AG09319 (cell line): Measurements from ENCODE around the gene TP53BP2.
"Not testable (repeated sequence)": the region's sequence is repeated elsewhere in the genome, so short reads cannot be mapped to it uniquely, and the experiment has no call there.

Source experiments
- DNase-seq: peaks from one replicate; pipeline ENCODE4 v3.0.0-alpha.2; 2010; ENCODE audit warnings: low read depth; ENCODE audit errors: extremely low read depth
- TF ChIP-seq, protein P1 (sequence below): IDR thresholded peaks from 2 replicates; pipeline ENCODE4 v1.5.1; 2011; ENCODE audit warnings: low read depth, mild to moderate bottlenecking, inconsistent platforms, low read length, moderate library complexity

The TP53BP2 gene, protein sequence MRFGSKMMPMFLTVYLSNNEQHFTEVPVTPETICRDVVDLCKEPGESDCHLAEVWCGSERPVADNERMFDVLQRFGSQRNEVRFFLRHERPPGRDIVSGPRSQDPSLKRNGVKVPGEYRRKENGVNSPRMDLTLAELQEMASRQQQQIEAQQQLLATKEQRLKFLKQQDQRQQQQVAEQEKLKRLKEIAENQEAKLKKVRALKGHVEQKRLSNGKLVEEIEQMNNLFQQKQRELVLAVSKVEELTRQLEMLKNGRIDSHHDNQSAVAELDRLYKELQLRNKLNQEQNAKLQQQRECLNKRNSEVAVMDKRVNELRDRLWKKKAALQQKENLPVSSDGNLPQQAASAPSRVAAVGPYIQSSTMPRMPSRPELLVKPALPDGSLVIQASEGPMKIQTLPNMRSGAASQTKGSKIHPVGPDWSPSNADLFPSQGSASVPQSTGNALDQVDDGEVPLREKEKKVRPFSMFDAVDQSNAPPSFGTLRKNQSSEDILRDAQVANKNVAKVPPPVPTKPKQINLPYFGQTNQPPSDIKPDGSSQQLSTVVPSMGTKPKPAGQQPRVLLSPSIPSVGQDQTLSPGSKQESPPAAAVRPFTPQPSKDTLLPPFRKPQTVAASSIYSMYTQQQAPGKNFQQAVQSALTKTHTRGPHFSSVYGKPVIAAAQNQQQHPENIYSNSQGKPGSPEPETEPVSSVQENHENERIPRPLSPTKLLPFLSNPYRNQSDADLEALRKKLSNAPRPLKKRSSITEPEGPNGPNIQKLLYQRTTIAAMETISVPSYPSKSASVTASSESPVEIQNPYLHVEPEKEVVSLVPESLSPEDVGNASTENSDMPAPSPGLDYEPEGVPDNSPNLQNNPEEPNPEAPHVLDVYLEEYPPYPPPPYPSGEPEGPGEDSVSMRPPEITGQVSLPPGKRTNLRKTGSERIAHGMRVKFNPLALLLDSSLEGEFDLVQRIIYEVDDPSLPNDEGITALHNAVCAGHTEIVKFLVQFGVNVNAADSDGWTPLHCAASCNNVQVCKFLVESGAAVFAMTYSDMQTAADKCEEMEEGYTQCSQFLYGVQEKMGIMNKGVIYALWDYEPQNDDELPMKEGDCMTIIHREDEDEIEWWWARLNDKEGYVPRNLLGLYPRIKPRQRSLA

DNA sequence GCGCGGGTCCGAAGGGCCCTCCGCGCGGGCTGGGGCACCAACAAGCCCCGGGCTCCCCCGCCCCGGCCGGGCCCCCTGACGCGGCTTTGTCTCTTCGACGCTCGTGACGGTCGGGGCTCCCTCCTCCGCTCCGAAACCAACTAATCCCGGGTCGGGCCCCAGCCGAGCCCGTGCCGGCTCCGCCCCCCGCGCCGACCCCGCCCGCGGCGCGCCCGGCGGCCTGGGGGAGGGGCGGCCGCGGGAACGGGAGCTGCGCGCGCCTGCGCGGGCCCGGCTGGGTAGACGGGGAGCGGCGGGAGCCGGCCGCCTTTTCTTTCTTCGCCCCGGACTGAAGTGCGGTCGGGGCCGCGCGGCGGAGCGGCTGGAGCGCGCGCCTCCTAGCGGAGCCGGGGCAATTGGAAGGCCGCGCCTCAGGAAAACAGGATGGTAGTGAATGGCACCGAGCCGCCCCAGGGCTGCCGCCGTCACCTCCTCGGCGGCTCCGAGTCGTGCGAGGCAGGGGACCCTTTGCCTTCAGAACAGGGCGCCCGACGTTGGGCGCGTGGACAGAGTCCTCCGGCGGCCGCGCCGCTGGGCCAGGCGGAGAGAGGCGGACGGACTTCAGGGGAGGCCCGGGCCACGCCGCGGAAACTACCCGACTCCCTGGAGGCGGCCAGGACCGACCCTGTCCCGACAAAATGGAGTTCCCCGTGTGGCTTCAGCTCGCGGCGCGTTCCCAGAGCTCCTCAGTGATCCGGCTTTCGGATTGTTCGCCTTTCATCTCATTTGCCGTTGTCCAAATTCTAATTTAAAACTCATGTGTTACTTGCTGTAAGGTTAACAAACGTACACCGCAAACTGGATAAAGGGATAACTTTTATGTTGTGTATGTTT, at the start of gene TP53BP2:
Gene TP53BP2 (minus strand): TSS at position 138 of the 873 bp plus-strand sequence. CDS start 267 bp downstream, outside the sequence.
- TF ChIP-seq, protein P1, sequence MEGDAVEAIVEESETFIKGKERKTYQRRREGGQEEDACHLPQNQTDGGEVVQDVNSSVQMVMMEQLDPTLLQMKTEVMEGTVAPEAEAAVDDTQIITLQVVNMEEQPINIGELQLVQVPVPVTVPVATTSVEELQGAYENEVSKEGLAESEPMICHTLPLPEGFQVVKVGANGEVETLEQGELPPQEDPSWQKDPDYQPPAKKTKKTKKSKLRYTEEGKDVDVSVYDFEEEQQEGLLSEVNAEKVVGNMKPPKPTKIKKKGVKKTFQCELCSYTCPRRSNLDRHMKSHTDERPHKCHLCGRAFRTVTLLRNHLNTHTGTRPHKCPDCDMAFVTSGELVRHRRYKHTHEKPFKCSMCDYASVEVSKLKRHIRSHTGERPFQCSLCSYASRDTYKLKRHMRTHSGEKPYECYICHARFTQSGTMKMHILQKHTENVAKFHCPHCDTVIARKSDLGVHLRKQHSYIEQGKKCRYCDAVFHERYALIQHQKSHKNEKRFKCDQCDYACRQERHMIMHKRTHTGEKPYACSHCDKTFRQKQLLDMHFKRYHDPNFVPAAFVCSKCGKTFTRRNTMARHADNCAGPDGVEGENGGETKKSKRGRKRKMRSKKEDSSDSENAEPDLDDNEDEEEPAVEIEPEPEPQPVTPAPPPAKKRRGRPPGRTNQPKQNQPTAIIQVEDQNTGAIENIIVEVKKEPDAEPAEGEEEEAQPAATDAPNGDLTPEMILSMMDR, result peak; percentile 64
- DNase-seq, result peak; percentile 79

DNA sequence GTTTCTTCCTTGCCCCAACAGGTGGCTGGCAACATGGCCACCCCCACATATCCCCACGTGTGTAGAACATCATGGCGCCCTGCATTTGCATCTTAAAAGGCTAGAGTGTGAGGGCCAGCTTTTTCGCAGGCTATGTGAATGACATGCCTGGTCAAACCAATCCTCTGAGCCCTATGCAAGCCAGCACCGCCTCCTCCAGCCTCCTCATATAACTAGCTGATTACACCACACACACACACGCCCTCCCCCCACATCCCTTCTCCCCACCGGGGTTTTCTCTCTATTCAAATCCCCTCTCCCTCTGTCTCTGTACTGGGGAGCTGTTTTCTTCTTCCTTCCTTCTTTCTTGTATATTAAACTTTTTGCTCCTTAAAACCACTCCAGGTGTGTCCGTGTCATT, 44.7 kb upstream of the TP53BP2 start:
- not testable (repeated sequence) for DNase-seq

DNA sequence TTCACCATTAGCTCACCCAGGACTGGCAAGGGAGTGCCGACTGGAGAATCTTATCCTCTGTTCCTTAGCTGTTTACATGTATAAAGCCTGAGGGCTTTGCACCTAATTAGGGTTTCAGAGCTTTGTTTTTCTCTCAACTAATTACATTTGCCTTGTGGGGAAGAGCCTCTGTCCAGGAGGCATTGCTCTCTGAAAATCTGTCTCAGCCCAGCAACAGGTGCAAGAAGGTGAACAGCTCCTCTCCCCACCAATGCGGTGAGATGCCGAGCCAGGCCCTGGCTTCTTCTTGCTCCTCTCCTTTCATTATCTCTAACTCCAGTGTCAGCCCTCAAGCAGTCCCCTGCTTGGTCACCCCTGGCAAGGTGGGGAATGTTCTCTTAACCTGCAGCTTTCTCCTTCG, 43.6 kb upstream of the TP53BP2 start:
- not testable (repeated sequence) for DNase-seq

DNA sequence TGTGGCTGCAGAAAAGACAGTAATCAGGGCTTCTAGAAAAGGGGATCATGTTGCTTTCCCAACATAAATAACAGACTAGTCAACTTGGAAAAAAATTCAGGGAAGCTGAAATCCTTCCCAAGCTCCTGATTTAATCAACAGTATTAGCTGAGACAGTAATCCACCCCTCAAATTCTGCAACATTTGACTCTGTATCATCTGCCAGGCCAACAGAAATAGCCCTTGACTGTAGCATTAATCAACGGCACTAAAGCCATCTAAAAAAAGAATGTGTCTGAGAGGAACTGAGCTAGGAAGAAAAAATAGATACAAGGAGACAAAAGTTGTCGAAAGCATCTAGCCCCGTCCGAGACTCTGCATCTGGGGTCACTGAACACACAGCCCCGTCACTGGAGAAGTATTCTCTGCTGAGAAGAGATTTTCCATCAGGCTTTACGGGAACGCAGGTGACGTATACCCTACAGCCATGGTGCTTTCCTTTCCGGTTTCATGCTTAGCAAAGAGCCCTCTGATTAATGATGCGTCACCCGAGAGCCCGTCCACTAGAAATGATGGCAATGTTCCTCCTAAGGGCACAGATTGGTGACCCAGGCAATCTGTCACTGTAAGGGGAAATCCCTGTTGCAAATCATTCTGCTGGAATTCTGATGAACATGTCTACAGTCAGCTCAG, 42.1 kb upstream of the TP53BP2 start:
- TF ChIP-seq, protein P1, result no peak
- DNase-seq, result peak; percentile 71

DNA sequence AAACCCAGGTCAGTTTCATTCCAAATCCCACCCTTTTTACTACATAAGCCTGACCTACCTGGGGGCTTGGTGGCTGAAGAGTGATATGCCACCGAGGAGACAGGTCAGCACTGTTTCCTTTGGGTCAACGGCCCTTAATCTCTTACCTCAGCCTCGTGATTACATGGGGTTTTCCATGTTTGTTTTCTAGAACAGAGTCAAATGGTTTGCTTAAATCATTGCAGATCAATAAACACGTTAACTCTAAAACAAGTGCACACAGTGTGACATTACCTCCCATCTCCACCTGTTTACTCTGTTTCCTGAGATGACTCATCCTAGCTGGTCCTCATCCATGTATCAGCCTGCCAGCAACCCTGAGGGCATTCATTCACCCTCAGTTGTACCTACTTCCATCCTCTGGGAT, 40.8 kb upstream of the TP53BP2 start:
- TF ChIP-seq, protein P1, result no peak
- DNase-seq, result no peak

DNA sequence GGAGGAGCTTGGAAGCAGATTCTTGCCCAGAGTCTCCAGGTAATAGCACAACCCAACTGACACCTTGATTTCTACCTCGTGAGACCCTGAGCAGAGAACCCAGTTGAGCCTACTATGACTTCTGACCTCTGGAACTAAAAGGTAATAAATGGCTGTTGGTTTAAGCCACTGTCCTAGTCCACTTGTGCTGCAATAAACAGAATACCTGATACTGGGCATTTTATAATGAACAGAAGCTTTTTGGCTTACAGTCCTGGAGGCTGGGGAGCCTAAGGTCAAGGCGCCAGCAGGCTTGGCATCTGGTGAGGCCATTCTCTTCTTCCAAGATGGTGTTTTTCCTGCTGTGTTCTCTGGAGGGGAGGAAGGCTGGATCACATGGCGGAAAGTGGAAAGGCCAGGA, 39.9 kb upstream of the TP53BP2 start:
- TF ChIP-seq, protein P1, result no peak
- DNase-seq, result no peak

DNA sequence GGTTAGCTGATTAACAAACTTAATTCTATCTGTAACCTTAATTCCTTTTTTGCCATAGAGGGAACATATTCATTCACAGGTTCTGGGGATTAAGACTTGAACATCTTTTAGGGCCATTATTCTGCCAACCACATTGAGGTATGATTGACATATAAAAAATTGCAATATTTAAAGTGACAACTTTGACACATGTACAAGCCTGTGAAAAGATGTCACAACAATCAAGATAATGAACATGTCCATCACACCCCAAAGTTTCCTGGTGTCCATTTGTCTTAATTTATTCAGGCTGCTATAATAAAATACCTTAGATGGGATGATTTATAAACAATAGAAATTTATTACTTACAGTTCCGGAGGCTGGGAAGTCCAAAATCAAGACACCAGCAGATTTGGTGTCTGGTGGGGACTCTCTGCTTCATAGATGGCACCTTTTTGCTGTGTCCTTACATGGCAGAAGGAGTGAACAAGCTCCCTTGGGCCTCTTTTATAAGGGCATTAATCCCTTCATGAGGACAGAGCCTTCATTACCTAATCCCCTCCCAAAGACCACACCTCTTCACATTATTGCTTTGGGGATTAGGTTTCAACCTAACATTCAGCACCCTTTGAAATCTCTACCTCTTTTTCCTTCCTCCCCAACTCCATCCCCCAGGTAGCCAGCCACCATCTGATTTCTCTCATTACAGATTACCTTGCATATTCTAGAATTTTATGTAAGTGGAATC, 33.0 kb upstream of the TP53BP2 start:
- TF ChIP-seq, protein P1, result no peak
- no peak for DNase-seq
